Measurements from ENCODE around the gene ACSF2. TPM values are rescaled to one million over a fixed set of nuclear protein-coding genes. Genes with fewer than 3 reads are reported as not detected.
"Not testable (repeated sequence)": the region's sequence is repeated elsewhere in the genome, so short reads cannot be mapped to it uniquely, and the experiment has no call there.

ACSF2 gene
- polyA plus RNA-seq, 1 donor (not counting 4 experiments of a cell fraction or from before 2014, with no cell fraction given) = 71.9 TPM

GRCh38 chr17:50475775-50476544 lies 49.9 kb downstream of the ACSF2 start:
- H3K4me3 ChIP-seq (ENCODE audit: control insufficient read depth in 2 of 3, extremely low read depth in 1 of 3, insufficient read depth in 2 of 3, low read depth in 1 of 3, low read length in 3 of 3); H3K9me3 ChIP-seq (ENCODE audit: control insufficient read depth, low read depth, low read length); H3K27me3 ChIP-seq (ENCODE audit: control insufficient read depth, extremely low read depth, insufficient read depth, low read length); H3K4me2 ChIP-seq (ENCODE audit: control insufficient read depth, extremely low read depth, insufficient read depth, low read depth, low read length); H3K9me1 ChIP-seq (ENCODE audit: control insufficient read depth, extremely low read depth, insufficient read depth, low read length); FAIRE-seq; DNase-seq (ENCODE audit: low read depth, low spot score); H3K9ac ChIP-seq (ENCODE audit: control insufficient read depth, extremely low read depth, insufficient read depth, low read length); H3K27ac ChIP-seq (ENCODE audit: control insufficient read depth, insufficient read depth, low read length); dilution Hi-C loops (cut with MboI; ENCODE audit: extremely low pct_ligation_motif_present, low sequenced_read_pairs); H4K20me1 ChIP-seq (ENCODE audit: control insufficient read depth, extremely low read depth, insufficient read depth, low read length); H2AFZ ChIP-seq (ENCODE audit: control insufficient read depth, low read length): not testable (repeated sequence)
- Histone ChIP-seq H3K79me2 (ENCODE audit: control insufficient read depth, insufficient read depth, low read length) (peaks cover 15% of the 10 kb centered on the region), H3K36me3 (ENCODE audit: control insufficient read depth in 2 of 2, extremely low read depth in 1 of 2, insufficient read depth in 2 of 2, low read length in 2 of 2) (peaks cover 6 to 18% of the 10 kb centered on the region in 2 experiments), H3K4me1 (ENCODE audit: control insufficient read depth, extremely low read depth, insufficient read depth, low read length) (peaks cover 18% of the 10 kb centered on the region)

- dilution Hi-C loops (cut with MboI; ENCODE audit: extremely low pct_ligation_motif_present, low sequenced_read_pairs) = no loop called here
- Histone ChIP-seq H3K9me3 (ENCODE audit: control insufficient read depth, low read depth, low read length) (no peaks in the 10 kb centered on the region), H3K9me1 (ENCODE audit: control insufficient read depth, extremely low read depth, insufficient read depth, low read length) (no peaks in the 10 kb centered on the region), H3K79me2 (ENCODE audit: control insufficient read depth, insufficient read depth, low read length) (peaks cover 15% of the 10 kb centered on the region), H3K27ac (ENCODE audit: control insufficient read depth, insufficient read depth, low read length) (no peak overlapping the region), H3K4me2 (ENCODE audit: control insufficient read depth, extremely low read depth, insufficient read depth, low read depth, low read length) (no peak overlapping the region), H3K9ac (ENCODE audit: control insufficient read depth, extremely low read depth, insufficient read depth, low read length) (no peak overlapping the region), H3K36me3 (ENCODE audit: control insufficient read depth in 2 of 2, extremely low read depth in 1 of 2, insufficient read depth in 2 of 2, low read length in 2 of 2) (peaks cover 7 to 11% of the 10 kb centered on the region in 2 experiments), H2AFZ (ENCODE audit: control insufficient read depth, low read length) (no peak overlapping the region), H3K4me1 (ENCODE audit: control insufficient read depth, extremely low read depth, insufficient read depth, low read length) (peaks cover 22% of the 10 kb centered on the region), H3K4me3 (ENCODE audit: control insufficient read depth in 2 of 3, extremely low read depth in 1 of 3, insufficient read depth in 2 of 3, low read depth in 1 of 3, low read length in 3 of 3) (no peak overlapping the region), H4K20me1 (ENCODE audit: control insufficient read depth, extremely low read depth, insufficient read depth, low read length) (no peaks in the 10 kb centered on the region), H3K27me3 (ENCODE audit: control insufficient read depth, extremely low read depth, insufficient read depth, low read length) (no peaks in the 10 kb centered on the region)
- TF ChIP-seq, protein P1, sequence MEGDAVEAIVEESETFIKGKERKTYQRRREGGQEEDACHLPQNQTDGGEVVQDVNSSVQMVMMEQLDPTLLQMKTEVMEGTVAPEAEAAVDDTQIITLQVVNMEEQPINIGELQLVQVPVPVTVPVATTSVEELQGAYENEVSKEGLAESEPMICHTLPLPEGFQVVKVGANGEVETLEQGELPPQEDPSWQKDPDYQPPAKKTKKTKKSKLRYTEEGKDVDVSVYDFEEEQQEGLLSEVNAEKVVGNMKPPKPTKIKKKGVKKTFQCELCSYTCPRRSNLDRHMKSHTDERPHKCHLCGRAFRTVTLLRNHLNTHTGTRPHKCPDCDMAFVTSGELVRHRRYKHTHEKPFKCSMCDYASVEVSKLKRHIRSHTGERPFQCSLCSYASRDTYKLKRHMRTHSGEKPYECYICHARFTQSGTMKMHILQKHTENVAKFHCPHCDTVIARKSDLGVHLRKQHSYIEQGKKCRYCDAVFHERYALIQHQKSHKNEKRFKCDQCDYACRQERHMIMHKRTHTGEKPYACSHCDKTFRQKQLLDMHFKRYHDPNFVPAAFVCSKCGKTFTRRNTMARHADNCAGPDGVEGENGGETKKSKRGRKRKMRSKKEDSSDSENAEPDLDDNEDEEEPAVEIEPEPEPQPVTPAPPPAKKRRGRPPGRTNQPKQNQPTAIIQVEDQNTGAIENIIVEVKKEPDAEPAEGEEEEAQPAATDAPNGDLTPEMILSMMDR (optimal IDR thresholded peaks at IDR 0.05 in 1 of 3, IDR thresholded peaks at IDR 0.05 in 1 of 3, conservative IDR thresholded peaks at IDR 0.05 in 1 of 3; ENCODE audit: extremely low read depth in 1 of 3, insufficient read depth in 2 of 3, low read length in 3 of 3) = no peak
- TF ChIP-seq EZH2 (IDR thresholded peaks at IDR 0.05; ENCODE audit: low read length) = no peak
- DNase-seq (ENCODE audit: low read depth, low spot score) (no peak), FAIRE-seq (no peak)
Measured at GRCh38 chr17:50476545-50477315, 50.7 kb downstream of the ACSF2 start.
